Fibroblast of peridontal ligament (primary cell): ENCODE measurements around the gene ACTL6B.

Experiments
- DNase-seq: peaks from one replicate; pipeline ENCODE4 v3.0.0-alpha.2; 2010; ENCODE audit errors: extremely low read depth

The ACTL6B gene

GRCh38 chr7:100627238-100627549 lies 29.1 kb downstream of the ACTL6B start:
- no peak for DNase-seq

GRCh38 chr7:100626530-100627237 lies 29.6 kb downstream of the ACTL6B start:
- peak; percentile 54 for DNase-seq

GRCh38 chr7:100626055-100626454 lies 30.2 kb downstream of the ACTL6B start:
- DNase-seq = no peak

- DNase-seq = no peak
Measured at GRCh38 chr7:100623951-100624824, 32.1 kb downstream of the ACTL6B start.

- no peak for DNase-seq
Measured at GRCh38 chr7:100621554-100621953, 34.7 kb downstream of the ACTL6B start.

GRCh38 chr7:100620804-100621203 lies 35.4 kb downstream of the ACTL6B start:
- DNase-seq = no peak

- DNase-seq = no peak
Measured at GRCh38 chr7:100620239-100620638, 36.0 kb downstream of the ACTL6B start.

- no peak for DNase-seq
Measured at GRCh38 chr7:100614308-100614861, 41.9 kb downstream of the ACTL6B start.

- DNase-seq = no peak
Measured at GRCh38 chr7:100613412-100614175, 42.7 kb downstream of the ACTL6B start.

- no peak for DNase-seq
Measured at GRCh38 chr7:100612730-100613390, 43.4 kb downstream of the ACTL6B start.

GRCh38 chr7:100611983-100612729 lies 44.1 kb downstream of the ACTL6B start, which contains the start of gene MOSPD3:
Gene MOSPD3, plus strand, starts transcription at chr7:100612540. Its CDS starts 252 bp downstream, at chr7:100612792.
- peak; percentile 100 for DNase-seq

GRCh38 chr7:100609958-100610357 lies 46.3 kb downstream of the ACTL6B start:
- no peak for DNase-seq

- no peak for DNase-seq
Measured at GRCh38 chr7:100607111-100607510, 49.1 kb downstream of the ACTL6B start.

GRCh38 chr7:100606313-100606712 lies 49.9 kb downstream of the ACTL6B start:
- DNase-seq = no peak

- DNase-seq = no peak
Measured at GRCh38 chr7:100604976-100605911, 51.0 kb downstream of the ACTL6B start.

- peak; percentile 37 for DNase-seq
Measured at GRCh38 chr7:100604028-100604975, 51.9 kb downstream of the ACTL6B start.

GRCh38 chr7:100603726-100604027 lies 52.6 kb downstream of the ACTL6B start:
- no peak for DNase-seq

GRCh38 chr7:100602889-100603725 lies 53.1 kb downstream of the ACTL6B start:
- peak; percentile 86 for DNase-seq
